NCI-H345 treated with DMSO at 0.1 percent for 48 hours (cell line): Measurements from ENCODE around the gene AK8.
"Not testable (repeated sequence)": the region's sequence is repeated elsewhere in the genome, so short reads cannot be mapped to it uniquely, and the experiment has no call there.

ENCODE experiments used
- DNase-seq: peaks from one replicate; lab custom pipeline; 2025; ENCODE audit not compliant: unreplicated experiment; lab: John Stamatoyannopoulos, UW

AK8 gene

DNA sequence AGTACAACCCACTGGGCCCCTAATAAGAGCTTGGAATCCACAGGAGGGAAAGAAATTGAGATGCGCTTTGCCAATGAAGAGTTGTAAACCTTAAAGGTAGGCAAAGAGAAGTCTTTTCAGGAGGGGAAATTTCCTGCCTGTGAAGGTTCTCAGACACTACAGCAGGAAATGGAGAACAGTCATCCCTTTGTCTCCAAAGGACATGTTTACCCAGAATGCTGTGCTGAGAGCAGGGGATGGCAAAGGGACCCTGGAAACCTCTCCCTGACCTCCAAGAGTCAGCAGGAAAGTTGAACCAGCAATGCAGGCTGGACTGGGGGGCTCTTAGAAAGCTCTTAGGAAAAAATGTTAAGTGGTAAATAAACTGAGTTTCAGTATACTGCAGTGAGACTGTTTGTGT lies 103.2 kb downstream of the AK8 start:
- DNase-seq, result no peak

DNA sequence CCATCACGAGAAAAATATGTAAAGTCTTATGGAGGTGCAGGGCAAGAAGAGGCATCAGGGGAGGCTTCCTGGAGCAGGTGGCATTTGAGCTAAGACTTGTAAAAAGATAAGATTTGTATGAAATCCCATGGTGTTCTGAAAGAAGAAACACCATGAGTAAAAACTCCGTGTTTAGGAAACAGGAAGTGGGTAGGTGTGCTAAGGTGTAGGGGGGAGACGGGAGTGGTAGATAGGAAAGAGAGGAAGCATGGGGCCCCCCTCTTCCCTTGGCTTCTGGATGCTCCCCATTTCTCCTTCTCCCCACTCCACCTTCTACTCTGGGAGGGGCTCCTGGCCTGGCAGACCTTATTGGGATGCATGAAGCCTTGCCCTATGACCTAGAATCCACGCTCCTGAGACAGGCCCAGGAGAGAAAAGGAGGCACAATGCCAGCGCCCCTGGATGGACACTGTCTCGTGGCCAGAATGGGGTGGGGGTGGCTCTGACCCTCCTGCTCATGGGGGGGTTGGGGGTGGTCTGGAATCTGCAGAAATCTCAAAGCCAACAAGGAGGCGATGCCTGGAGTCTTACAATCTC lies 104.2 kb downstream of the AK8 start:
- no peak for DNase-seq

DNA sequence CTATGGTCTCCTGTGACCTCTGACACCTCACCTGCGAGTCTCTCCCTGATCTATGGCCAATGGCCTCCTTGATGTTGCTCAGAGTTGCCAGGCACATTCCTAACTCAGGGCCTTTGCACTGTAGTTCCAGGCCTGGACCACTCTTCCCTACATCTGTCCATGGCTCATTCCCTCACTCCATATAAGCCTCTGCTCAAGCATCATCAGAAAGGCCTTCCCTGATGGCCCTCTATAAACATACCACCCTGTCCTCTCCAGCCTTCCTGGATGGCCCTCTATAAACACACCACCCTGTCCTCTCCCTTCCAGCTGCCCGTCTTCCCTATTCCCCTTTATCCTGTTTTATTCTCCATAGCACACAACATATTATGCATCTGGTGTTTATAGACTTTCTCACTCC lies 105.0 kb downstream of the AK8 start:
- DNase-seq, result no peak

DNA sequence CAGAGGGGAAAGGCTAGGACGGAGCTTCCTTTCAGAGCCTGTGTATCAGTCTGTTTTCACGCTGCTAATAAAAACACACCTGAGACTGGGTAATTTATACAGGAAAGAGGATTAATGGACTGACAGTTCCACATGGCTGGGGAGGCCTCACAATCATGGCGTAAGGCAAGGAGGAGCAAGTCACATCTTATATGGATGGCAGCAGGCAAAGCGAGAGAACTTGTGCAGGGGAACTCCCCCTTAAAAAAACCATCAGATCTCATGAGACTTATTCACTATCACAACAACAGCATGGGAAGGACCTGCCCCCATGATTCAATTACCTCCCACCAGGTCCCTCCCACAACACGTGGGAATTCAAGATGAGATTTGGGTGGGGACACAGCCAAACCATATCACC lies 106.3 kb downstream of the AK8 start:
- not testable (repeated sequence) for DNase-seq

DNA sequence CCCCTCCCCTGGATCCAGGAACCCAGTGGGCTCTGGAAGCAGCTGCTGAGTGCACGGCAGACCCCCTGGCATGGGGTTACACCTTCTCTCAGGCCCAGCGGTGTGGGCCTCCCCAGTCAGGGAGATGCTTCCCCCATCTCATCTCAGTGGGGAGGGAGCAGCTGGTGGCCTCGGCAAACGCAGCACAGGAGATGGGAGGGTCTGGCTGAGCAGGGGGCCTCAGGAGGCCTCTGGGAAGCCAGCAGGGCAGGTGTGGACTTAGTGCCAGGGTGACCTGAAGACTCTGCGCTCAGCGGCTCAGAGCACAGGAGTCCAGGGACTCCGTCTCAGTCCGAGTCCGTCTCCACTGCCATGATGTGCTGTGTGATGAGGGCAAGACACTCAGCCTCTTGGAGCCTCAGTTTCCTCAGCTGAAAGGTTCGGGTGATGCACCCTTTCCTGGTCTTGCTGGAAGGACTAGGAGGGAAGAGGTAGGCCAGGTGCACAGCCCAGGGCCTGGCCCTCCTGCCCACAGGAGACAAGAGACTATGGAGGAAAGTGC lies 107.2 kb downstream of the AK8 start:
- DNase-seq, result no peak

DNA sequence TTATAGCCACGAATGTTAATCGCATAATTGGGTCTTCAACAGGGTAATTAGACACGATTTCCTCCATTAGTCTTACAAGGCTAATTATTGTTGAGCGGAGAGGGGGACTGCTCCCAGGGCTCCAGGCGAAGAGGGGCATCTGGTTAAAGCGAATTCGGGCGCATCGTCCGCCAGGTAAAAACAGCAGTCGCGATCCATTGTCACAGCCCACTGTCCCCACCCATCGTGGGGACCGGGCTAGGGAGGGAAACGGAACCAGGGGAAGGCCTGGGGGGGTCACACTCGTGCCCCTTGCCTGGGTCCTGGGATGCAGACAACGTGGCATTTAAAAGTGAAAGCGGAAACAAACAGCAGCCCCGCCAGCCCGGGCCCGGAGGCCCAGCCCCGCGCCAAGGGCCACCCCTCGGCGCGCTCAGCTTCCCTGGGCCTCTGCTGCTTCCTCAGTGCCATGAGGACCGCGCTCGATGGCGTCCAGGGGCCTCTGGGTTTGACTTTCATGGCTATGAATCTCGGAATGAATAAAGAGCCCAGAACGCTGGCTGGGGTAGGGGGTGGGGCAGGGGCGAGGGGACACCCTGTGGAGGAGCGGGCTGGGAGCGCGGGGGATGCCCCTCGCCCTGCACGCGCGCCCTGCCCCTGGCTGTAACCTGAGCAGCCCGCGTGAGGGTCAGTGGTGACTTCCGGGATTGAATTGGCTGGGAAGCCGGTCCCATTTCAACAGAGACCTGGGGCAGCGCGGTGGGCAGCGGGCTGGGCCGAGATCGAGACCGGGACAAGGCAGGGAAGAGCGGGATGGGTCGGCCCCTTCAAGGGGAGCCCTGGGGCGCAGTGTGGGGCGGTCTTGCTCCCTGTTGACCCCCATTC lies 107.9 kb downstream of the AK8 start:
- DNase-seq, result no peak

DNA sequence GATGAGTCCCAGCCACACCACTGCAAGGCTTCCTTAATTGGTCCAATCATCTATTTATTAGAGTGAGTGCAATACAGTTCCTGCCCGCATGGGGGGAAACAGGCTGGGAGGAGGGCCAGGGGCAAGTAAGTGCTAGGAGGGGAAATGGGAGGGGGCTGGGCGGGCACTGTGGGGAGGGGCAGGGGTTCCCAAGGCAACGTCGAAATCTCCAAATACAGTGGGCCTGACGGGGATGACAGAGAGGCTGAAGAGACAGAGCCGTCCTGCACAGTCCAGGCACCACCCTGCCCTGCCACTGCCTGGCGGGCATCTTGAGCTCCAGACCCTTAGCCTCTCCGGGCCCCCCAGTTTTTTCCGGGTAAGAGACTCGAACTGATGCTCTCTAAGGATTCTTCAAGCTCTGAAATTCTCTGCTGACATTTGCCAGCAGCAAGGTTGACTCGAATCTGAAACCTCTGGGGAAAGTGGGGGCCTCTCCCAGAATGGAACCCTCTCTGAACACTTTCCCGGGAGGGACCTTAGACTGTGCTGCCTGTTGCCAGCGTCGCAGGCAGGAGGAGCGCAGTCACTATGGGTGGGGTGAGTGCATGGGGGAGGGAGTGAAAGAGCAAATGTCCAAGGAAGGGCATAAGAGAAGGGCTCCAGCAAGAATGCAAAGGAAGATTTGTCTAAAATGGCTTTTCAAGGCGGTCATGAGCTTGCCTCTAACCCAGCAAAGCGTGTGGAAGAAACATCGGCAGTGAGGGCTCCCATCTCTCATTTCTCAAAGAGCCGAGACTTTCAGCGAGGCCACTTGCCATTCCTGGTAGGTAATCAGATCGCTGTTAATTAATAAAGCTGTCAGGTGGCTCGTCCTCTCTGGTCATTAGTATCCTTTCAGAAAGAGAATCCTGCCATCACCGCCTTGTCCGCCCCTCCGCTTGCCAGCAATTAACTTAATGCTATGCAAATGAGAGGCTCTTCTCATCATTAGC lies 108.9 kb downstream of the AK8 start:
- DNase-seq, result no peak

DNA sequence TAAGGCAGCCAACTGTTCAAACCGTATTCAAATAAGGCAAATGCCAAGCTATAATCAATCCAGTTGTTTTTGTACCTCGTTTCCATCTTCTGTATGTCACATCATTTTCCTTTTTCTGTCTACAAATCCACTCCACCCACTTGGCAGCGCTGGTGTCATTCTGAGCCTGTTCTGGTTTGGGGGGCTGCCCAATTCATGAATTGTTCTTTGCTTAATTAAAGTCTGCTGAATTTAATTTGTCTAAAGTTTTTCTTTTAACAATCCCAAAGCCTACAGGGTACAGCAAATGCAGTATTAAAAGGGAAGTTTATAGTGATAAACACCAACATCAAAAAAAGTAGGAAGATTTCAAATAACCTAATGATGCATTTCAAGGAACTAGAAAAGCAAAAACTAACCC lies 114.5 kb downstream of the AK8 start:
- no peak for DNase-seq

DNA sequence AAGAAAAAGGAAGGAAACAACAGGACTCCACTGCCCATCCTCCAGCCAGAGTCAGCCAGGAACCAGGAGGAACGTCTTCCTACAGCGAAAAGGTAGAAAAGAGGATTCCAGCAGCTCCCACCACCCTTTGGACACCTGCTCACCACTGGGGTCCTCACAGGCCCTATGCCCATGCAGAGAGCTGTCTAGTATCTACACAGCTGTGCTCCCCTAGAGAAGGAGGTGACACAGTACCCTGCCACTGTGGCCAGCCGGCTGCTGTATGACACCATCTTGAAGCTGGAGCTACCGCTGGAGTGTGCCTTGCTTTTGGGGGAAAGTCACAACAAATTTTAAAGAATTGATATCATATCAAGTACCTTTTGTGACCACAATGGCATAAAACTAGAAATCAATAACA lies 115.2 kb downstream of the AK8 start:
- no peak for DNase-seq

DNA sequence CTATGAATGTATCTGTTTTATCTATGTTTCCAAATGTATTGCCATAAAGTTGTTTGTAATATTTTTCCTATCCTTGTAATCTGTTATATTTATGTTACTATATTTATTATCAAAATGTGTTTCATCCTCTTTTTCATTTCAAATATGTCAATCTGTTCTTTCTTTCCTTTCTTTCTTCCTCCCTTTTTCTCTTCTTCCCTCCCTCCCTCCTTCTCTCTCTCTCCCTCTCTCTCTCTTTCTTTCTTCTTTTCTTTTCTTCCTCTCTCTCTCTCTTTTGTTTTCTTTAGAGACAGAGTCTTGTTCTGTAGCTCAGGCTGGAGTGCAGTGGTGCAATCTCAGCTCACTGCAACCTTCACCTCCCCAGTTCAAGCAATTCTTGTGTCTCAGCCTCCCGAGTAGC lies 116.5 kb downstream of the AK8 start:
- DNase-seq, result no peak

DNA sequence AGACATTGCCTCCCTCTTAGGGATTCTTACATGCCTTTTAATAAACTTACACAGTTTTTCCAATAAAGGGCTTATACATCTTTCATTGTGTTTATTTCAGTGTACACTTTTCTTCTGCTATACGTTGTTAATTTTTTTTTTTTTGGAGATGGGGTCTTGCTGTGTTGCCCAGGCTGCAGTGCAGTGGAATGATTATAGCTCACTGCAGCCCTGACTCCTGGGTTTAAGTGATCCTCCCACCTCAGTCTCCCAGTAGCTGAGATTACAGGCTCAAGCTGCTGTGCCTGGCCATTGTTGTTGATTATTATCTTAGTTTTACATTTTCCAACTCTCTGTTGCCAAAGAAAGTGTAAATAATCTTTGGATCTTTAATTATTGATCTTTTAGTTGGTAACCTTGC lies 118.0 kb downstream of the AK8 start:
- DNase-seq, result no peak

DNA sequence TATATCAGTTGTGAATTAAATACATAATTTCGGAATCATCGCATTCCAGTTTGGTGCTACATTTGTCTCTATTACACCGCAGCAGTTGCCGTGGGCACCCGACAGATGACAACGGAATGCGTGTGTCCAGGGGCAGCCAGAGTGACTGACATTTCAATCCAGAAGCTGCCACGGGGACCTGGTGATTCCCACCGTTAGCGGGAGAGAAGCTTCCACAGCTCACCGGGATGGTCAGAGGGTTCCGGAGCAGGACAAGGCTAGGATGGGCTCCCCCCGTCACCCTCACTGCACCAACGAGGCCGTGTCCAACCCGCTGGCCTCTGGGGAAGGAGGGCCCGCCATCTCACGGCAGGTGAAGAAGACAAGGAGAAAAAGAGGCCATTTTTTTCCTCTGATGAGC lies 121.1 kb downstream of the AK8 start:
- DNase-seq, result no peak

DNA sequence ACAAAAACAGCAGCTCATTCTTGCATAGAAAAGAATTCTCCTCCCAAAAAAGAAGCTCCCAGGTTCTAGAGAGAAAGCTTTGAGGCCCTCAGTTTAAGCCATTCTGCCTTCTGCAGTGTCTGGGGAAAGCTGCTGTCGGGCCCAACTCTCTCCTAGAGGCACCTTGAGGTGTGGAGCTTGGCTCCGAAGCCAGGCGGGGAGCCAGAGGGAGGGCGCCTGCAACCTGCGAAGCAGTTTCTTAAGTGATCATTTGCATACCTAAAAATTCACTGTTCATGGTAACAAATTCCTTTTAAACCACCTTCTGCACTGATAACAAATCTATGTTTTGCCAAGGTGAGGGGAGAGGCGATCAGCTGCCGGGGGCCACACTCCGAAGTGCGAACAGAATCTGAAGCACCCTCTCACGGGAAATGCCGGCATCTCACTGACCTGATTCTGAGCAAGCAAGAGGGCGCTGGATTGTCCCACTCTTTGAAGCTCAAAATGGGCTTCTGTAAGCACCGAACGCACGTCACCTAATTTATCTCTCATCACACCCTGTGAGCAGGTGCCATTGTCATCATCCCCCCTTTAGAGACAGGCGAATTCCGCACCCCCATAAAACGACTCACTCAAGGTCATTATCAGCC lies 121.8 kb downstream of the AK8 start:
- DNase-seq, result no peak

DNA sequence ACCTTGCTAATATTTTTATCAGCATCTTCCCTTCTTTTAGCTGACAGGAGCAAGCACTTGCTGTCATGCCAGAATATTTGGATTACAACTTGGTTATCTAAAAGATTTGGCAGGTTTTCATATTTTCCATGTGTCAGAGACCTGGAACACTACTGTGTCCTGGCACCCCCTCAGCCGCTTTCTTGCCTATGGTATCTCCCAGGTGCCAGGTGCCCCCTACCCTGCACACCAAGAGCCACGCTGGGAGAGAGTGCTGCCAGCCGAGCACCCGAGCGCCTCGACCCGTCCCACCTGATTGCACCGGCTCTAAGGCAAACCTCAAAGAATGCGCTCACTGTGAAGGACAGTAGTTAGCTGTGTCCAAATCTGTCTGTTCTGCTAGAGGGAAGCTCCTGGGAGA lies 123.0 kb downstream of the AK8 start:
- no peak for DNase-seq

DNA sequence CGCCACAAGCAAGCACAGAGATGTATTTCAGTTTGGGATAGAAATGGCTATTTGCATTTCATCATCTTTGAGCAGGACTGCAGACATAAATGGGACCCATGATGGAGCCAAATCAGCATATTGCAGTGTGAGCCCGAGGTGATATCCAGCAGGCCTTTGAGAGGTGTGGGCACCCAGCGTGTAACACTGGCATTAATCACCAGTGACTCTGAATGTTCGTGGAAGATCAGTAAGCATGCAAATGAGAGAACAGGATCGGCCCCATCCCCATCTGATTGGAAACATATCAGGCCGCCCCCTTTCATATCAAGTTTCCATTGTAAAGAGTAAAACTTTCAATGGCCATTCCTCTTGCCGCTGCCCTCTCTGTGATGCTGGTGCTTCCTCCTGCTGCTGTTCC lies 123.8 kb downstream of the AK8 start:
- no peak for DNase-seq

DNA sequence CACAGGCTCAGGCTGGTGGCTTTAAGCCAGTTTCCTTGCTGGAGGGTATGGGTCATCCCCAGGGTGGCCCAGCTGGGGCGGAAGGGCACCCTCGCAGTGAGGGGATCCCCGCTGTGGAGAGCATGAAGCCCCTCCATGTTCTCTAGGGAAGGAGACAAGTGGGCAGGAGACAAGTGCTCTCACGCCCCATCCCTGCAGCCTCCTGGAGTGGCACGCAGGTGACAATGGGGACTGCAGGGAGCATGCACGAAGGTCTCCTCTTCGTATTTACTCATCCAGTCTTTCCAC lies 124.5 kb downstream of the AK8 start:
- peak; percentile 84 for DNase-seq

DNA sequence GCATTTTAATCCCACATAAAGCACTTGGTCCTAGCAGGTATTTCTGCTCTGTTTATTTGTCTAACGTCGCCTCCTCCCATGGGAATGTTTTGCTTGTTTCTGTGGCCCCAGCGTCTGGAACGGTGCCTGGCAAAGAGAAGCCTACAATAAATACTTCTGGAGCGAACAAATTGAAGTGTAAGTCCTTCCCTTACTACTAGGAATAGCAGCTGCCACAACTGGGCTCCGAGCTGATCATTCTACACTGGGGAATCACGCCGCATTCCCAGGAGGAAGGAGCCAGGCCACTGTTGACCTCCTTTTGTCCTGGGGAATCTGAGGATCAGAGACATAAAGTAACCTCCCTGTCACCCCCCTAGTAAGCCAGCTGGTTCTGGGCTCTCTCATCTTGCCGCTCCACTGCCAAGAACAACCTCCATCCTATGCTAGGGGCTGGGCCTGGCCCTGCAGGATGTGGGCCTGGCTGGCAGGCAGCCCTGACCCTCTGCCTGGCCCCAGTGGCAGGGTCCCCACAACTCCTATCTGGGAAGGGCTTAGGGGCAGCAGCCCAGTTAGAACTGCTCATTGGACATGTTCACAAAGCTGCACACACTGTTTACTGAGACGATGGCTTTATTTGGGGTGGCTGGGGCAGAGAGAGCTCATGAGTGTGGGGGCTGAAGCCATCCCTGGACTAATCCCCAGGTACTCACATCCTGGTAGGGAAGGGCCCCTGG lies 125.0 kb downstream of the AK8 start:
- DNase-seq, result peak; percentile 16

DNA sequence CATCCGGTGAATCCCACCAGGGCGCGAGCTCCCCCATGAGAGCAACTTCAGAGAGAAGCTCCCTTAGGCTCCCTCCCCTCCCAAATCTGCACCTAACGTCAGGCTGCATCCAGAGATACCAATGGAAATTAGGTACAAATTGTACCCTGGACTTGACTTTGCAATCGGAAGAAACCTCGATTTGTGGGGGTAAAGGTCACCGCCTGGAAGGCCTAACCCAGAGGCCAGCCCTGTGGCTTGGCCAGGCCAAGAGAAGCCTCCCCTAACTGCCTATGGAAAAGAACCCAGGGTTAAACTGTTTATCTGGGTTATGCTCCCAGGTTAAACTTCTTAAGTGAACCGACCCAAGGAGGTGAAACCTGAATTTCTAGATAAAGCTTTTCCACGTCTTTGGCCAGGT lies 127.4 kb downstream of the AK8 start:
- DNase-seq, result no peak

DNA sequence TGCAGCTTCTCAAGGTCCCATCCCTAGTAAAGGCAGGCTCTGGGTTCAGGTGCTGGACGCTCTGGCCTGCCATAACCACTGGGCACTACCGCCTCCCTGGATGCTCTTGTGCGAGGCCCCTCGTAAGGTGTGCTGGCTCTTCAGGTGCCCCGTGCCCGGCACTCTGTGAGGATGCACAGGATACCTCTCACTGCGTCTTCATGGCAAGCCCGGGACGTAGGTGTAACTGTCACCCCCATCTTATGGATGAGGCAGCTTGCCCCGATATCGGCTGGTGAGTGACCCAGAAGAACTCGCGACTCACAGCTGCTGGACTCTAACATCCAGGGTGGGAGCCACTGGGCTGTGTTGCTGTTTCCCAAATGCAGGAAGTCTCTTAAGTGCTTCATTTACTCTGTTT lies 128.8 kb downstream of the AK8 start:
- DNase-seq, result no peak

DNA sequence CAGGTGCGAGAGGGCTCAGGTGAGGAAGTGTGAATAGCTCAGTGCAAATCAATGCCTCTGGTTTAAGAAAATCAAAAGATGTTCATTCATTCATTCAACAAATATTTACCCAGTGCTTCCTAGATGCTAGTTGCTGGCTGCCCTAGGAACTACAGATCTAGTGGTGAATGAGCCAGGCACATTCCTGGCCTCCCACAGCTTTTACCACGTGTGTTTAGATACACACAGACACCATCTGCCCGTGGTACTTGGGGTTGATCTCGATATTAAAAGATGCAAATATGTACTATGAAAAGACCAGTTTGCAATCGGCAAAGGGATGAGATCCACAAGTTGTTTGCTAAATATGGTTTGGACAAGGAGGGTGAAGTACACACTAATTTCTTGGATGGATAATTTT lies 129.6 kb downstream of the AK8 start:
- no peak for DNase-seq
